Measurements from ENCODE around the gene PRKAR2B.

DNA sequence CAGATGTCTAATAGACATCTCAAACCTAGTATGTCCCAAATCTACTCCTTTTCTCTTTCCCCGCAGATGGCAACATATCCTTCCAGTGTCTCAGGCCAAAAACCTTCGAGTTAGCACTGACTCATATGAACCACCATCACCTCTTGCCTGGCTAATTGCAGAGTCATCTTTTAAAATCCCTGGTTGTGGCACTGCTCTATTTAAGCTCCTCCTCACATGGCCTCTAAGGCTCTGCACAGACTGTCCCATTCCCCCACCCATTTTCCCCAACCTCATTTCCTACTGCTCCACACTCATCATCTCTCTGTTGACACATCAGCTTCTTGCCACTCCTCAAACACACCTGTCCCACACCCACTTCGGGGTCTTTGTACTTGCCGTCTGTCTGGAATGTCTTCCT lies 107.5 kb downstream of the PRKAR2B start:
- TF ChIP-seq POLR2AphosphoS5 (IDR thresholded peaks at IDR 0.05; ENCODE audit: low read depth, low read length) (no peak), SIN3A (IDR thresholded peaks at IDR 0.05; ENCODE audit: borderline replicate concordance, insufficient read depth, low read length) (no peak), TAF1 (IDR thresholded peaks at IDR 0.05; ENCODE audit: borderline replicate concordance, insufficient read depth, low read length) (no peak), FOXP2 (optimal IDR thresholded peaks at IDR 0.05; ENCODE audit: borderline replicate concordance, extremely low read depth, extremely low read length, insufficient read depth) (no peak)
- TF ChIP-seq, protein P1, sequence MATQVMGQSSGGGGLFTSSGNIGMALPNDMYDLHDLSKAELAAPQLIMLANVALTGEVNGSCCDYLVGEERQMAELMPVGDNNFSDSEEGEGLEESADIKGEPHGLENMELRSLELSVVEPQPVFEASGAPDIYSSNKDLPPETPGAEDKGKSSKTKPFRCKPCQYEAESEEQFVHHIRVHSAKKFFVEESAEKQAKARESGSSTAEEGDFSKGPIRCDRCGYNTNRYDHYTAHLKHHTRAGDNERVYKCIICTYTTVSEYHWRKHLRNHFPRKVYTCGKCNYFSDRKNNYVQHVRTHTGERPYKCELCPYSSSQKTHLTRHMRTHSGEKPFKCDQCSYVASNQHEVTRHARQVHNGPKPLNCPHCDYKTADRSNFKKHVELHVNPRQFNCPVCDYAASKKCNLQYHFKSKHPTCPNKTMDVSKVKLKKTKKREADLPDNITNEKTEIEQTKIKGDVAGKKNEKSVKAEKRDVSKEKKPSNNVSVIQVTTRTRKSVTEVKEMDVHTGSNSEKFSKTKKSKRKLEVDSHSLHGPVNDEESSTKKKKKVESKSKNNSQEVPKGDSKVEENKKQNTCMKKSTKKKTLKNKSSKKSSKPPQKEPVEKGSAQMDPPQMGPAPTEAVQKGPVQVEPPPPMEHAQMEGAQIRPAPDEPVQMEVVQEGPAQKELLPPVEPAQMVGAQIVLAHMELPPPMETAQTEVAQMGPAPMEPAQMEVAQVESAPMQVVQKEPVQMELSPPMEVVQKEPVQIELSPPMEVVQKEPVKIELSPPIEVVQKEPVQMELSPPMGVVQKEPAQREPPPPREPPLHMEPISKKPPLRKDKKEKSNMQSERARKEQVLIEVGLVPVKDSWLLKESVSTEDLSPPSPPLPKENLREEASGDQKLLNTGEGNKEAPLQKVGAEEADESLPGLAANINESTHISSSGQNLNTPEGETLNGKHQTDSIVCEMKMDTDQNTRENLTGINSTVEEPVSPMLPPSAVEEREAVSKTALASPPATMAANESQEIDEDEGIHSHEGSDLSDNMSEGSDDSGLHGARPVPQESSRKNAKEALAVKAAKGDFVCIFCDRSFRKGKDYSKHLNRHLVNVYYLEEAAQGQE (IDR thresholded peaks at IDR 0.05; ENCODE audit: insufficient read depth in 1 of 2, low read depth in 2 of 2, low read length in 2 of 2) = no peak

Measured in PFSK-1 (cell line).